Thyroid gland (tissue), 4 donors: Measurements from ENCODE around the gene WDR59.

Experiments used
- POLR2A ChIP-seq, 2 donors: fragments of 450-650 bp; IDR thresholded peaks; one replicate each; pipeline ENCODE4 v1.6.1; 2017; ENCODE audit warnings: antibody characterized with exemption in 2 of 2, mild to moderate bottlenecking in 2 of 2, moderate library complexity in 1 of 2
- TF ChIP-seq, protein P1 (sequence below), 6 experiments: fragments of 200-600 bp in 3 of 6; fragments of 450-650 bp in 3 of 6; sonication (generic) in 3 of 6; IDR thresholded peaks; one replicate each; pipeline ENCODE4 v1.5.1; 2016 to 2019; ENCODE audit warnings: antibody characterized with exemption in 6 of 6, mild to moderate bottlenecking in 2 of 6, inconsistent platforms in 1 of 6, moderate library complexity in 1 of 6

DNA sequence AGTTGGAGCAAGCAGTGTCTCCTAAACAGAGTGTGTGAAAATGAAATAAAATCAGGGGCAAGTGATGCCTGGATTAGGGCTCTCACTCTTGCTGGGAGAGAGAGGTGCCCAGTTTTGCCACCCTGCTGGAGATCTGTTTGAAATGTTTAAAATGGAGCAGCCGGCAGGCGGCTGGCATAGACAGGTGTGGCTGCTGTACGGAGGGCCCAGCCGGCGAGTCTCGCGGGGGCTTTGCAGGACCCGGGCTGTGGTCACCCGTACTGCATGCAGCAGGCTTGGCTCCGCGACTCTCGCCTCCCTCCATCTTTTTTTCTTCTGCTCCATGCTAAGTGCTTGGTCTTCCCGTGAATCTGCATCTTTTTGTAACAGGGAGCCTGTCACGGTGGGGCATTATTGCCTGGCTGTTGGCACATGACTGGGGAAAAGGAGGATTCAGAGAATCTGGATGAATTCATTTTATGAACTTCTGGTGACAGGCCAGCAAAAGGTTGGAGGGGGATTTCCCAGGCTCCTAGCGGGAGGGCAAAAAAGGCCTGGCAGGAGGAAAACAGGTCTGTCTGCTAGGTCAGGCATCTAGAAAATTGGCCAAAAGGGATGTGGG, 15.7 kb upstream of the WDR59 start:
- TF ChIP-seq, protein P1, sequence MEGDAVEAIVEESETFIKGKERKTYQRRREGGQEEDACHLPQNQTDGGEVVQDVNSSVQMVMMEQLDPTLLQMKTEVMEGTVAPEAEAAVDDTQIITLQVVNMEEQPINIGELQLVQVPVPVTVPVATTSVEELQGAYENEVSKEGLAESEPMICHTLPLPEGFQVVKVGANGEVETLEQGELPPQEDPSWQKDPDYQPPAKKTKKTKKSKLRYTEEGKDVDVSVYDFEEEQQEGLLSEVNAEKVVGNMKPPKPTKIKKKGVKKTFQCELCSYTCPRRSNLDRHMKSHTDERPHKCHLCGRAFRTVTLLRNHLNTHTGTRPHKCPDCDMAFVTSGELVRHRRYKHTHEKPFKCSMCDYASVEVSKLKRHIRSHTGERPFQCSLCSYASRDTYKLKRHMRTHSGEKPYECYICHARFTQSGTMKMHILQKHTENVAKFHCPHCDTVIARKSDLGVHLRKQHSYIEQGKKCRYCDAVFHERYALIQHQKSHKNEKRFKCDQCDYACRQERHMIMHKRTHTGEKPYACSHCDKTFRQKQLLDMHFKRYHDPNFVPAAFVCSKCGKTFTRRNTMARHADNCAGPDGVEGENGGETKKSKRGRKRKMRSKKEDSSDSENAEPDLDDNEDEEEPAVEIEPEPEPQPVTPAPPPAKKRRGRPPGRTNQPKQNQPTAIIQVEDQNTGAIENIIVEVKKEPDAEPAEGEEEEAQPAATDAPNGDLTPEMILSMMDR (IDR thresholded peaks at IDR 0.05) = no peak
- no peak for TF ChIP-seq POLR2A (IDR thresholded peaks at IDR 0.05)
